Measurements from ENCODE around the gene RNF44. TPM values are rescaled to one million over a fixed set of nuclear protein-coding genes. Genes with fewer than 3 reads are reported as not detected.

RNF44 gene
- total RNA-seq, 4 donors from 2014 or later, result 8.8 to 23.1 (median 15.5) TPM

DNA sequence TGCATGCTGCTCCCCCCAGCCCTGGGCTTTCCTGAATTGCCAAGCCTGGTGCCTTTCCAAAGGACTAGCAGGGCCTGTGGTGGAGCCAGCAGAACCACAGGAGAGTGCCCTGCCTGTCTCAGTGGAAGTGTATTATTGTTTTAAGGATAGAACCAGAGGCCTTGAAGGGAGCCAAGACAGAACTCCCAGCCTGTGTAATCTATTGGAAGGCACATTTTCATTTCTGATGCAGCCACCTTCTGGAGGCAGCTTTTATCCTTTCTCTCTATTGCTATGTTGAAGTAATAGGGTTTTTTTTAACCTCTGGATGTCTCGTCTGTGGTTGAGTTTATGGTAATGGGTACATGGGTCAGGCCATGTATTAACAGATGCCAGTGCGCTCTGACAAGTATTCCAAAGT, 29.3 kb downstream of the RNF44 start:
- no peak for DNase-seq

DNA sequence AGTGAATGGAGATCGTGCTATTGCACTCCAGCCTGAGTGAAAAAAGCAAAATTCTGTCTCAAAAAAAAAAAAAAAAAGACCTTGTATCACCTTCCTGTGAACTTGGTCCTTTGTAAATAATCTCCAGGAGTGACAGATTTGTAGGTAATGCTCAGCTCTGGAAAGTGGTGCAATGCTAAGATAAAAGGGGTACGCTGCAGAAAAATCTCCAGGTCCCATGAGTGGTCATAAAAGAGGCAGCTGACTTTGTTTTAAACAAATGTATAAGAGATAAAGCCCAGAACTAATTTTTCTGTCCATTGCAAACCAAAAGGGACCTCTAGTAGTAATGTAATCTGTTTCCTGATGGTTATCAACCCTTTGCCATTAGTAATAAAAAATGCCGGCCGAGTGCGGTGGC, 33.7 kb downstream of the RNF44 start:
- H3K9me3 ChIP-seq, result no peaks in the 10 kb centered on the region
- H3K4me3 ChIP-seq, result no peak overlapping the region
- 94 to 95% methylated on average over 4 to 5 of the region's 5 CpGs for WGBS, 2 donors
- no peak overlapping the region for H3K27ac ChIP-seq
- no peaks in the 10 kb centered on the region for H3K27me3 ChIP-seq
- no peak for TF ChIP-seq POLR2A (IDR thresholded peaks at IDR 0.05)
- TF ChIP-seq, protein P1, sequence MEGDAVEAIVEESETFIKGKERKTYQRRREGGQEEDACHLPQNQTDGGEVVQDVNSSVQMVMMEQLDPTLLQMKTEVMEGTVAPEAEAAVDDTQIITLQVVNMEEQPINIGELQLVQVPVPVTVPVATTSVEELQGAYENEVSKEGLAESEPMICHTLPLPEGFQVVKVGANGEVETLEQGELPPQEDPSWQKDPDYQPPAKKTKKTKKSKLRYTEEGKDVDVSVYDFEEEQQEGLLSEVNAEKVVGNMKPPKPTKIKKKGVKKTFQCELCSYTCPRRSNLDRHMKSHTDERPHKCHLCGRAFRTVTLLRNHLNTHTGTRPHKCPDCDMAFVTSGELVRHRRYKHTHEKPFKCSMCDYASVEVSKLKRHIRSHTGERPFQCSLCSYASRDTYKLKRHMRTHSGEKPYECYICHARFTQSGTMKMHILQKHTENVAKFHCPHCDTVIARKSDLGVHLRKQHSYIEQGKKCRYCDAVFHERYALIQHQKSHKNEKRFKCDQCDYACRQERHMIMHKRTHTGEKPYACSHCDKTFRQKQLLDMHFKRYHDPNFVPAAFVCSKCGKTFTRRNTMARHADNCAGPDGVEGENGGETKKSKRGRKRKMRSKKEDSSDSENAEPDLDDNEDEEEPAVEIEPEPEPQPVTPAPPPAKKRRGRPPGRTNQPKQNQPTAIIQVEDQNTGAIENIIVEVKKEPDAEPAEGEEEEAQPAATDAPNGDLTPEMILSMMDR (IDR thresholded peaks at IDR 0.05), result no peak
- H3K36me3 ChIP-seq, result peaks cover 0 to 100% (median 38%) of the 10 kb centered on the region in 3 donors
- no peak for DNase-seq
- peaks cover 0 to 1% (median 0%) of the 10 kb centered on the region in 3 donors for H3K4me1 ChIP-seq
- intact Hi-C loops (cut with DNase I), result no loop called here

More for the DNA sequence above, 29.3 kb downstream of the RNF44 start:
- no peak overlapping the region for H3K4me3 ChIP-seq
- no peak overlapping the region for H3K27ac ChIP-seq
- intact Hi-C loops (cut with DNase I), result no loop called here
- H3K4me1 ChIP-seq, result no peaks in the 10 kb centered on the region
- H3K36me3 ChIP-seq, result peaks cover 0 to 73% (median 13%) of the 10 kb centered on the region in 3 donors
- no peaks in the 10 kb centered on the region for H3K9me3 ChIP-seq
- WGBS, 2 donors, result 85 to 88% methylated on average over 2 of the region's 2 CpGs
- H3K27me3 ChIP-seq, result no peaks in the 10 kb centered on the region
- TF ChIP-seq, protein P1 (IDR thresholded peaks at IDR 0.05), result no peak
- no peak for TF ChIP-seq POLR2A (IDR thresholded peaks at IDR 0.05)

DNA sequence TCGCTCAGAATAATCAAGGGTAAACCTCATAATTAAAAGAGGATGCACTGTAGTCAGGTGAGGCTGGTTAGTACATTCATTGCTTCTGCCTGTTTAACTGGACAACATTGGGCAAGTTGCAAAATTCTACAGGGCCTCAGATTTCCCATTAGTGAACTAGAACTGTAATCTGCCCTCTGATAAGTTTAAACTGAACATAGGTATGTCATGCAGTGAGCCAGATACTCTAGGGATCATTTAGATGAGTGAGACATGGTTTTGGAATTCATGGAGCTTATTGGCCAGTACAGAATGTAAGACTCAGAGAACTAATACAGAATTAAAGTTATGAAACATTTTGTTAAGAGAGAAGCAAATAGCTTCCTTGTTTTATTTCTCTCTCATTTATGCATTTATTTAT, 35.9 kb downstream of the RNF44 start:
- no peak overlapping the region for H3K4me3 ChIP-seq
- no peak overlapping the region for H3K27ac ChIP-seq
- intact Hi-C loops (cut with DNase I), result no loop called here
- H3K9me3 ChIP-seq, result no peaks in the 10 kb centered on the region
- WGBS, 2 donors, result 83 to 93% methylated on average over 1 of the region's 1 CpG
- TF ChIP-seq, protein P1 (IDR thresholded peaks at IDR 0.05), result no peak
- no peak for TF ChIP-seq POLR2A (IDR thresholded peaks at IDR 0.05)
- peaks cover 0 to 12% (median 0%) of the 10 kb centered on the region in 3 donors for H3K4me1 ChIP-seq
- DNase-seq, result no peak
- H3K27me3 ChIP-seq, result no peaks in the 10 kb centered on the region
- peaks cover 0 to 100% (median 27%) of the 10 kb centered on the region in 3 donors for H3K36me3 ChIP-seq

DNA sequence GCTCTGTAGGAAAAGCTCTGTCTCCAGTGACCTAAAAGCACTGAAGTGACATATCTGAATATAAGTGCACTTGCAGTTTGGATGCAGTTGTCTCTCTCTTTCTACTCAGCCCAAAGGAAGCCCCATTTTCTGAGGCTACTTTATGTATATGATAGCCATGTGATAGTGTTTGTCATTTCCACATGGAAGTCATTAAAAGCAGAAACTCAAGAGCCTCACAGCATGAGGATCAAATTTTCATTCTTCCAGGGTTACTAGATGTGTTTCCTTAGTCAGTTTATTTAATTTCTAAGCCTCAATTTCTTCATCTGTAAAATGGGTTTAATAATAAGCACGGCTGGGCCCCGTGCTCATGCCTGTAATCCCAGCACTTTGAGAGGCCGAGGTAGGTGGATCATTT, 36.7 kb downstream of the RNF44 start:
- Histone ChIP-seq H3K9me3 (no peaks in the 10 kb centered on the region), H3K4me1 (peaks cover 0 to 12% (median 0%) of the 10 kb centered on the region in 3 donors), H3K36me3 (peaks cover 0 to 100% (median 29%) of the 10 kb centered on the region in 3 donors), H3K27ac (no peak overlapping the region), H3K27me3 (no peaks in the 10 kb centered on the region), H3K4me3 (no peak overlapping the region)
- WGBS, 2 donors, result 94 to 100% methylated on average over 3 of the region's 3 CpGs
- intact Hi-C loops (cut with DNase I), result no loop called here
- TF ChIP-seq, protein P1 (IDR thresholded peaks at IDR 0.05), result no peak
- no peak for TF ChIP-seq POLR2A (IDR thresholded peaks at IDR 0.05)
- DNase-seq, result no peak

DNA sequence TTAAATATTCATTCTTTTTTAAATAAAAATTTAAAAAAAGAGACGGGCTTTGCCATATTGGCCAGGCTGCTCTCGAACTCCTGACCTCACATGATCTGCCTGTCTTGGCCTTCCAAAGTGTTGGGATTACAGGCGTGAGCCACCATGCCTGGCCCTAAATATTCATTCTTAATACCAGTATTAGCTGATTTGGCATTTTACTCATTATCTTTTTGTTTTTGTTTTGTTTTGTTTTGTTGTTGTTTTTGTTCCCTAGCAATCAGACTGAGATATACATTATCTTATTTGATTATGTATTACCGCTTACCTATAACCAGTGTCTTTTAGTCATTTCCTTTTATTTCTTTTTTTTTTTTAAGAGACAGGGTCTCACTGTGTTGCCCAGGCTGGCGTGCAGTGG, 37.9 kb downstream of the RNF44 start:
- DNase-seq, result no peak
- Histone ChIP-seq H3K9me3 (no peaks in the 10 kb centered on the region), H3K36me3 (peaks cover 0 to 100% (median 29%) of the 10 kb centered on the region in 3 donors), H3K4me3 (no peak overlapping the region), H3K27me3 (no peaks in the 10 kb centered on the region), H3K4me1 (peaks cover 0 to 12% (median 0%) of the 10 kb centered on the region in 3 donors), H3K27ac (no peak overlapping the region)
- TF ChIP-seq, protein P1 (IDR thresholded peaks at IDR 0.05), result no peak
- no peak for TF ChIP-seq POLR2A (IDR thresholded peaks at IDR 0.05)
- intact Hi-C loops (cut with DNase I), result no loop called here
- WGBS, 2 donors, result 87 to 91% methylated on average over 5 of the region's 5 CpGs
